ENCODE data around the gene FAM117A.

DNA sequence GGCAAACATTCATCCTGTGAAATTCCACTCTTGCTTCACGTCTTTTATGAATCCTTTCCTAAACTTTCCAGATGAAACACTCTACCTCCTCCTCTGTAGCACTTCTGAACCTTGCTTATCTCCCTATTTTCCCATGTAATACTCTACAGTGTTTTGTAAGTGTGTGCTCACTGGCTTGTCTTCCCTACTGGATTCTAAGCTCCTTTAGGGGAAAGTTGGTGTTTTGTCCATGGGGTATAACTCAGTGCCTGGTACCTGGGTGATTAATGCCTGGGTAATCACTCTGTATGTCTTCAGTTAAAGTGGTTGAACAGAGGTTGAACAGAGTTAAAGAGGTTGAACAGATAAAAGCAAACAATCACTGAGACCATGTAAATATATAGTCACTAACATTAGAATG is 20.7 kb upstream of the FAM117A start:
- TF ChIP-seq, protein P1, sequence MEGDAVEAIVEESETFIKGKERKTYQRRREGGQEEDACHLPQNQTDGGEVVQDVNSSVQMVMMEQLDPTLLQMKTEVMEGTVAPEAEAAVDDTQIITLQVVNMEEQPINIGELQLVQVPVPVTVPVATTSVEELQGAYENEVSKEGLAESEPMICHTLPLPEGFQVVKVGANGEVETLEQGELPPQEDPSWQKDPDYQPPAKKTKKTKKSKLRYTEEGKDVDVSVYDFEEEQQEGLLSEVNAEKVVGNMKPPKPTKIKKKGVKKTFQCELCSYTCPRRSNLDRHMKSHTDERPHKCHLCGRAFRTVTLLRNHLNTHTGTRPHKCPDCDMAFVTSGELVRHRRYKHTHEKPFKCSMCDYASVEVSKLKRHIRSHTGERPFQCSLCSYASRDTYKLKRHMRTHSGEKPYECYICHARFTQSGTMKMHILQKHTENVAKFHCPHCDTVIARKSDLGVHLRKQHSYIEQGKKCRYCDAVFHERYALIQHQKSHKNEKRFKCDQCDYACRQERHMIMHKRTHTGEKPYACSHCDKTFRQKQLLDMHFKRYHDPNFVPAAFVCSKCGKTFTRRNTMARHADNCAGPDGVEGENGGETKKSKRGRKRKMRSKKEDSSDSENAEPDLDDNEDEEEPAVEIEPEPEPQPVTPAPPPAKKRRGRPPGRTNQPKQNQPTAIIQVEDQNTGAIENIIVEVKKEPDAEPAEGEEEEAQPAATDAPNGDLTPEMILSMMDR (IDR thresholded peaks at IDR 0.05) = no peak
- TF ChIP-seq POLR2AphosphoS5 (IDR thresholded peaks at IDR 0.05) (no peak), POLR2A (IDR thresholded peaks at IDR 0.05) (no peak)
